ENCODE results near the gene CASTOR2.

DNA sequence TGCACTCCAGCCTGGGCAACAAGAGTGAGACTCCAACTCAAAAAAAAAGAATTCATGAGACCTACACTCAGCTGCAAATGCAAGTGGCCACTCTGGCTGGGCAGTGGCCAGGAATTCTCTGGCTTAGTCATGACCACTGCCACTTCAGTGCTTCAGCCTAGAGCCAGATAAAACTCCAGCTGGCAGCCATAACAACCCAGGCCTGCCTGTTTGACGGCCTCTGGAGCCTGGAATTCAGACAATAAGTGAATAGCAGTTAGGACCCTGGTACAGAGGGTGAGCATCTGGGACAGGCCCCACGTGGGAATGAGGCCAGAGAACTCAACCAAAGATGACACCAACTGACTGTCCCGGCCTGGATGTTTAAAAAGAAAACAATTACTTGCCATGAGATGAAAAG lies 90.2 kb downstream of the CASTOR2 start:
- TF ChIP-seq, protein P1, sequence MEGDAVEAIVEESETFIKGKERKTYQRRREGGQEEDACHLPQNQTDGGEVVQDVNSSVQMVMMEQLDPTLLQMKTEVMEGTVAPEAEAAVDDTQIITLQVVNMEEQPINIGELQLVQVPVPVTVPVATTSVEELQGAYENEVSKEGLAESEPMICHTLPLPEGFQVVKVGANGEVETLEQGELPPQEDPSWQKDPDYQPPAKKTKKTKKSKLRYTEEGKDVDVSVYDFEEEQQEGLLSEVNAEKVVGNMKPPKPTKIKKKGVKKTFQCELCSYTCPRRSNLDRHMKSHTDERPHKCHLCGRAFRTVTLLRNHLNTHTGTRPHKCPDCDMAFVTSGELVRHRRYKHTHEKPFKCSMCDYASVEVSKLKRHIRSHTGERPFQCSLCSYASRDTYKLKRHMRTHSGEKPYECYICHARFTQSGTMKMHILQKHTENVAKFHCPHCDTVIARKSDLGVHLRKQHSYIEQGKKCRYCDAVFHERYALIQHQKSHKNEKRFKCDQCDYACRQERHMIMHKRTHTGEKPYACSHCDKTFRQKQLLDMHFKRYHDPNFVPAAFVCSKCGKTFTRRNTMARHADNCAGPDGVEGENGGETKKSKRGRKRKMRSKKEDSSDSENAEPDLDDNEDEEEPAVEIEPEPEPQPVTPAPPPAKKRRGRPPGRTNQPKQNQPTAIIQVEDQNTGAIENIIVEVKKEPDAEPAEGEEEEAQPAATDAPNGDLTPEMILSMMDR (IDR thresholded peaks at IDR 0.05; ENCODE audit: control extremely low read depth in 1 of 3, insufficient read depth in 1 of 3, low read depth in 1 of 3, low read length in 3 of 3), result no peak
- TF ChIP-seq, protein P2, sequence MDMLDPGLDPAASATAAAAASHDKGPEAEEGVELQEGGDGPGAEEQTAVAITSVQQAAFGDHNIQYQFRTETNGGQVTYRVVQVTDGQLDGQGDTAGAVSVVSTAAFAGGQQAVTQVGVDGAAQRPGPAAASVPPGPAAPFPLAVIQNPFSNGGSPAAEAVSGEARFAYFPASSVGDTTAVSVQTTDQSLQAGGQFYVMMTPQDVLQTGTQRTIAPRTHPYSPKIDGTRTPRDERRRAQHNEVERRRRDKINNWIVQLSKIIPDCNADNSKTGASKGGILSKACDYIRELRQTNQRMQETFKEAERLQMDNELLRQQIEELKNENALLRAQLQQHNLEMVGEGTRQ (IDR thresholded peaks at IDR 0.05; ENCODE audit: low read length), result no peak
- TF ChIP-seq RFX5 (IDR thresholded peaks at IDR 0.05; ENCODE audit: borderline replicate concordance, low read depth, low read length), result no peak
